Bronchial epithelial cell (primary cell): Measurements from ENCODE around the gene KIF3C. TPM values are rescaled to one million over a fixed set of nuclear protein-coding genes. Genes with fewer than 3 reads are reported as not detected.
A peak's percentile ranks its signal among the peaks of the same experiment; 100 is the strongest.
"Not testable (repeated sequence)": the region's sequence is repeated elsewhere in the genome, so short reads cannot be mapped to it uniquely, and the experiment has no call there.

ENCODE experiments used
- DNase-seq: peaks from one replicate; pipeline ENCODE4 v3.0.0-alpha.2; 2010; ENCODE audit warnings: low read depth
- FAIRE-seq: peaks from 2 replicates; lab custom pipeline; 2011; peaks lifted over from hg19 to GRCh38; lab: Jason Lieb, UNC
- H3K27me3 ChIP-seq: 2 replicates; pipeline ENCODE4 v1.5.1; 2011; ENCODE audit warnings: low read length; ENCODE audit not compliant: control insufficient read depth, insufficient read depth
- H3K36me3 ChIP-seq: 2 replicates; pipeline ENCODE4 v1.5.1; 2011; ENCODE audit warnings: low read length; ENCODE audit not compliant: control insufficient read depth, insufficient read depth
- H3K4me3 ChIP-seq: 2 replicates; pipeline ENCODE4 v1.5.1; 2011; ENCODE audit warnings: mild to moderate bottlenecking, low read depth, low read length, control low read depth
- total RNA-seq: library from RNA; depleted of rRNA; stranded (reverse); fragments of >200 nt; gene quantifications from 2 replicates; pipeline ENCODE4 v1.2.1, GENCODE V29; 2014
- TF ChIP-seq, protein P1 (sequence below): IDR thresholded peaks from 2 replicates; pipeline ENCODE4 v1.5.1; 2011; ENCODE audit warnings: mild to moderate bottlenecking, moderate library complexity, low read length, control low read depth, inconsistent platforms; ENCODE audit not compliant: insufficient read depth, severe bottlenecking

KIF3C gene
- total RNA-seq, 1 donor from 2014 or later = 1.6 TPM

DNA sequence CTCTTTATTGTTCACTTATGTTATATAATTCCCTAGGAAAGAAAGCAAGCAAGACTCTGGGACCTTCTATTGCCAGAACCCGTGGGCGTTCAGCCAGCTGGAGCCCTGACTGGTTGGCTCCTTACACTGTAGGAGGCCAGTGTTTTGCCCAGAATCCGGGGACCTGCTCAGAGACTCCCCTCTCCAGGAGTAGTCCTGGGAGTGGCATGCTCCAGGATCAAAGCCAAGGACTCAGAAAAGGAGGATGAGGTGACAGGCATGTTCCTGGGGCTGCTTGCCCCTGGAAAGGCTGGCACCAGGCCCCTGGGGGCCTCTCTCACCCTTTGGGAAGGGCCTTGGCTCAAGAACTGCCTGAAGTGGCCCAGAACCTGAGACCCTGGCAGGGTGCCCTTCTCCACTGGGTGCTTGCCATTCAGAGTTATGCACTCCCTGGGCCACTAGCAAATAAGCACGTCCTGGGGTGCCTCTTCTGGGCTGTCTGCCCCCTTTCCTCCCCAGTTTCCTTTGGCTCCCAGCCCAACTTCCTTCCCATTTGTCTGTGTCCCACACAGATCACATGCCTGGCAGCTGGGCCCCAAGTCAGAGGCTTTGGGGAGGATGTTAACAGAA lies 19.6 kb upstream of the KIF3C start:
- TF ChIP-seq, protein P1, sequence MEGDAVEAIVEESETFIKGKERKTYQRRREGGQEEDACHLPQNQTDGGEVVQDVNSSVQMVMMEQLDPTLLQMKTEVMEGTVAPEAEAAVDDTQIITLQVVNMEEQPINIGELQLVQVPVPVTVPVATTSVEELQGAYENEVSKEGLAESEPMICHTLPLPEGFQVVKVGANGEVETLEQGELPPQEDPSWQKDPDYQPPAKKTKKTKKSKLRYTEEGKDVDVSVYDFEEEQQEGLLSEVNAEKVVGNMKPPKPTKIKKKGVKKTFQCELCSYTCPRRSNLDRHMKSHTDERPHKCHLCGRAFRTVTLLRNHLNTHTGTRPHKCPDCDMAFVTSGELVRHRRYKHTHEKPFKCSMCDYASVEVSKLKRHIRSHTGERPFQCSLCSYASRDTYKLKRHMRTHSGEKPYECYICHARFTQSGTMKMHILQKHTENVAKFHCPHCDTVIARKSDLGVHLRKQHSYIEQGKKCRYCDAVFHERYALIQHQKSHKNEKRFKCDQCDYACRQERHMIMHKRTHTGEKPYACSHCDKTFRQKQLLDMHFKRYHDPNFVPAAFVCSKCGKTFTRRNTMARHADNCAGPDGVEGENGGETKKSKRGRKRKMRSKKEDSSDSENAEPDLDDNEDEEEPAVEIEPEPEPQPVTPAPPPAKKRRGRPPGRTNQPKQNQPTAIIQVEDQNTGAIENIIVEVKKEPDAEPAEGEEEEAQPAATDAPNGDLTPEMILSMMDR = no peak
- Histone ChIP-seq H3K27me3 (no peaks in the 10 kb centered on the region), H3K36me3 (no peaks in the 10 kb centered on the region), H3K4me3 (no peak overlapping the region)
- no peak for FAIRE-seq
- no peak for DNase-seq

GRCh38 chr2:26000561-26001082 lies 18.3 kb upstream of the KIF3C start:
- TF ChIP-seq, protein P1 = no peak
- Histone ChIP-seq H3K36me3 (no peaks in the 10 kb centered on the region), H3K27me3 (no peaks in the 10 kb centered on the region), H3K4me3 (no peak overlapping the region)
- FAIRE-seq = no peak
- peak; percentile 70 for DNase-seq

DNA sequence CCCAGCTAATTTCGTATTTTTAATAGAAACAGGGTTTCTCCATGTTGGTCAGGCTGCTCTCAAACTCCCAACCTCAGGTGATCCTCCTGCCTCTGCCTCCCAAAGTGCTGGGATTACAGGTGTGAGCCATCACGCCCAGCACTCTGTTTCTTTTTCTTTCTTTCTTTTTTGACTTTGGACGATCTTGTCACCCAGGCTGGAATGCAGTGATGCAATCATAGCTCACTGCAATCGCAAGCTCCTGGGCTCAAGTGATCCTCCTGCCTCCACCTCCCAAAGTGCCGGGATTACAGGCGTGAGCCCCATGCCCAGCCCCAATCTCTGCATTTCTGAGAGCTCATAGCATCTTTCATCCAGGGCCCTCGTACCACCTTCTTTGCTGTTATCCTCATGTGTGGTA lies 17.1 kb upstream of the KIF3C start:
- not testable (repeated sequence) for DNase-seq, FAIRE-seq, H3K4me3 ChIP-seq, H3K36me3 ChIP-seq, H3K27me3 ChIP-seq

DNA sequence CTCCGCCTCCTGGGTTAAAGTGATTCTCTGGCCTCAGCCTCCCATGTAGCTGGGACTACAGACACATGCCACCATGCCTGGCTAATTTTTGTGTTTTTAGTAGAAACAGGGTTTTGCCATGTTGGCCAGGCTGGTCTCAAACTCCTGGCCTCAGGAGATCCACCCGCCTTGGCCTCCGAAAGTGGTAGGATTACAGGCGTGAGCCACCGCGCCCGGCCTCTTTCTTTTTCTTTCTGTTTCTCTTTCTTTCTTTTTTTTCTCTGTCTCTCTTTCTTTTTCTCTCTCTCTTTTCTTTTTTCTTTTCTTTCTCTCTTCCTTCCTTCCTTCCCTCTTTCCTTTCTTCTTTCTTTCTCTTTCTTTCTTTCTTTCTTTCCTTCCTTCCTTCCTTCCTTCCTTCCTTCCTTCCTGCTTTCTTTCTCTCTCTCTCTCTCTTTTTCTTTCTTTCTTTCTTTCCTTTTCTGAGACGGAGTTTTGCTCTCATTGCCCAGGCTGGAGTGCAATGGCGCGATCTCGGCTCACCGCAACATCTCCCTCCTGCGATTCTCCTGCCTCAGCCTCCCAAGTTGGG lies 16.6 kb upstream of the KIF3C start:
- H3K4me3 ChIP-seq, FAIRE-seq, DNase-seq, H3K36me3 ChIP-seq, H3K27me3 ChIP-seq: not testable (repeated sequence)

DNA sequence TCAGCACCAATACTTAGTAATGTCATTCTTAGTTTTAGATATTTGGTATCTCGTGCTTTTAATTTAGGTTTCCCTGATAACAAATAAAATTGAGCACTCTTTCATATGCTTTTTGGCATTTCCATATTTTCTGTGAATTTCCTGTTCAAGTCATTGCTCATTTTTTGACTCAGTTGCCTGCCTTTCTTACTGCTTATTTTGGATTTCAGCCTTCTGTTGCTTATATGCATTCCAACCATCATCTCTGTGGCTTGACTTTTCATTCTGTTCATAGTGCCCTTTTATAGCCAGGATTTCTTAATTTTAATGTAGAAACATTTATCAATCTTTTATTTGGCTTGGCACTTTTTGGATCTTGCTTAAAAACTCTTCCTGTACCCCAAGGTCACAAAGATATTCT lies 14.5 kb upstream of the KIF3C start:
- DNase-seq (no peak), FAIRE-seq (no peak)
- no peaks in the 10 kb centered on the region for H3K36me3 ChIP-seq
- H3K27me3 ChIP-seq = no peaks in the 10 kb centered on the region
- no peak overlapping the region for H3K4me3 ChIP-seq
- TF ChIP-seq, protein P1 = no peak

- Histone ChIP-seq H3K36me3 (no peaks in the 10 kb centered on the region), H3K27me3 (no peaks in the 10 kb centered on the region), H3K4me3 (no peak overlapping the region)
- TF ChIP-seq, protein P1 = no peak
- DNase-seq (no peak), FAIRE-seq (no peak)
Observed at GRCh38 chr2:25994509-25994908, 12.2 kb upstream of the KIF3C start.

- Histone ChIP-seq H3K36me3 (no peaks in the 10 kb centered on the region), H3K27me3 (no peaks in the 10 kb centered on the region), H3K4me3 (no peak overlapping the region)
- no peak for FAIRE-seq
- TF ChIP-seq, protein P1 = no peak
- DNase-seq = no peak
Observed at GRCh38 chr2:25993049-25993448, 10.8 kb upstream of the KIF3C start.
